Adrenal gland (tissue), 5 donors: ENCODE data around the gene MAD1L1.

Source experiments
- CTCF ChIP-seq, 6 experiments: fragments of 450-650 bp in 4 of 6; fragments of 200-600 bp in 2 of 6; sonication (generic) in 1 of 6; IDR thresholded peaks; 1 replicate in 5 of 6; 2 replicates in 1 of 6; pipeline versions ENCODE4 v1.5.1 to v1.8.0; 2016 to 2021; ENCODE audit warnings: antibody characterized with exemption in 6 of 6, mild to moderate bottlenecking in 2 of 6, moderate library complexity in 1 of 6
- POLR2A ChIP-seq, 2 donors: fragments of 450-650 bp; IDR thresholded peaks; one replicate each; pipeline ENCODE4 v1.6.1; 2017; ENCODE audit warnings: antibody characterized with exemption in 2 of 2, mild to moderate bottlenecking in 2 of 2, moderate library complexity in 1 of 2
- donor health status: DM: no; HTN: no; CAD: no.

GRCh38 chr7:2162959-2163358 is 69.8 kb downstream of the MAD1L1 start:
- no peak for TF ChIP-seq CTCF (IDR thresholded peaks at IDR 0.05)
- TF ChIP-seq POLR2A (IDR thresholded peaks at IDR 0.05) = no peak
